ELR (cell line): Measurements from ENCODE around the gene NUP107.

Experiments used
- DNase-seq: peaks from one replicate; pipeline ENCODE4 v3.0.0-alpha.2; 2015; ENCODE audit warnings: low read depth

The NUP107 gene

GRCh38 chr12:68773582-68773981, 86.8 kb downstream of the NUP107 start:
- DNase-seq, result no peak

GRCh38 chr12:68775121-68775630, 88.4 kb downstream of the NUP107 start:
- DNase-seq, result no peak

- DNase-seq, result no peak
Observed at GRCh38 chr12:68776976-68777610, 90.3 kb downstream of the NUP107 start.

- no peak for DNase-seq
Observed at GRCh38 chr12:68779280-68779679, 92.5 kb downstream of the NUP107 start.

- DNase-seq, result no peak
Observed at GRCh38 chr12:68780731-68781130, 94.0 kb downstream of the NUP107 start.

GRCh38 chr12:68781728-68782127, 95.0 kb downstream of the NUP107 start:
- DNase-seq, result no peak

GRCh38 chr12:68784015-68784414, 97.2 kb downstream of the NUP107 start:
- DNase-seq, result no peak

- peak; percentile 47 for DNase-seq
Observed at GRCh38 chr12:68785358-68785757, 98.6 kb downstream of the NUP107 start.

GRCh38 chr12:68785823-68786222, 99.0 kb downstream of the NUP107 start:
- no peak for DNase-seq

- DNase-seq, result peak; percentile 17
Observed at GRCh38 chr12:68786929-68787328, 100.2 kb downstream of the NUP107 start.

GRCh38 chr12:68788554-68789143, 101.9 kb downstream of the NUP107 start:
- no peak for DNase-seq

GRCh38 chr12:68789144-68789878, 102.5 kb downstream of the NUP107 start:
- DNase-seq, result no peak

- no peak for DNase-seq
Observed at GRCh38 chr12:68790081-68790951, 103.5 kb downstream of the NUP107 start.

GRCh38 chr12:68790952-68791234, 104.1 kb downstream of the NUP107 start:
- DNase-seq, result no peak

GRCh38 chr12:68791897-68792481, 105.2 kb downstream of the NUP107 start:
- no peak for DNase-seq

- DNase-seq, result peak; percentile 55
Observed at GRCh38 chr12:68792952-68793351, 106.2 kb downstream of the NUP107 start.

- DNase-seq, result no peak
Observed at GRCh38 chr12:68793436-68793835, 106.7 kb downstream of the NUP107 start.

GRCh38 chr12:68793975-68794652, 107.3 kb downstream of the NUP107 start:
- DNase-seq, result no peak

GRCh38 chr12:68794653-68795251, 108.0 kb downstream of the NUP107 start:
- DNase-seq, result peak; percentile 86
